Measurements from ENCODE around the gene OR56B1.

DNA sequence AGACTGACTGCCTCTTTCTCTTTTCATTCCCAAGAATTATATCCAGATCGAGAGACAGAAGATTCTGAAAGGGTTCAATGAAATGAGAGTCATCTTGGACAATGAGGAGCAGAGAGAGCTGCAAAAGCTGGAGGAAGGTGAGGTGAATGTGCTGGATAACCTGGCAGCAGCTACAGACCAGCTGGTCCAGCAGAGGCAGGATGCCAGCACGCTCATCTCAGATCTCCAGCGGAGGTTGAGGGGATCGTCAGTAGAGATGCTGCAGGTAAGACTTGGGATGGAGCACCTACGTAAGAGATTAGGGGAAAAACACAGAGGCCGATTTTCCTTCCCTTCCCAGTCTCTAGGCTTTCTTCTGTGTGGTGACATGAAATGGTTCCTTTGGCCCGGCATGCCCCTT is 38.0 kb upstream of the OR56B1 start:
- TF ChIP-seq EZH2 (optimal IDR thresholded peaks at IDR 0.05; ENCODE audit: low read depth, low read length): no peak
- TF ChIP-seq, protein P1, sequence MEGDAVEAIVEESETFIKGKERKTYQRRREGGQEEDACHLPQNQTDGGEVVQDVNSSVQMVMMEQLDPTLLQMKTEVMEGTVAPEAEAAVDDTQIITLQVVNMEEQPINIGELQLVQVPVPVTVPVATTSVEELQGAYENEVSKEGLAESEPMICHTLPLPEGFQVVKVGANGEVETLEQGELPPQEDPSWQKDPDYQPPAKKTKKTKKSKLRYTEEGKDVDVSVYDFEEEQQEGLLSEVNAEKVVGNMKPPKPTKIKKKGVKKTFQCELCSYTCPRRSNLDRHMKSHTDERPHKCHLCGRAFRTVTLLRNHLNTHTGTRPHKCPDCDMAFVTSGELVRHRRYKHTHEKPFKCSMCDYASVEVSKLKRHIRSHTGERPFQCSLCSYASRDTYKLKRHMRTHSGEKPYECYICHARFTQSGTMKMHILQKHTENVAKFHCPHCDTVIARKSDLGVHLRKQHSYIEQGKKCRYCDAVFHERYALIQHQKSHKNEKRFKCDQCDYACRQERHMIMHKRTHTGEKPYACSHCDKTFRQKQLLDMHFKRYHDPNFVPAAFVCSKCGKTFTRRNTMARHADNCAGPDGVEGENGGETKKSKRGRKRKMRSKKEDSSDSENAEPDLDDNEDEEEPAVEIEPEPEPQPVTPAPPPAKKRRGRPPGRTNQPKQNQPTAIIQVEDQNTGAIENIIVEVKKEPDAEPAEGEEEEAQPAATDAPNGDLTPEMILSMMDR (IDR thresholded peaks at IDR 0.05; ENCODE audit: low read length): no peak

All from MM.1S (cell line).